IPS-NIHi7 (cell line): ENCODE data around the gene CLDN22.

Experiments
- DNase-seq: peaks from one replicate; pipeline ENCODE4 v3.0.0; 2012; ENCODE audit warnings: mixed read lengths; ENCODE audit errors: extremely low spot score

Gene CLDN22

DNA sequence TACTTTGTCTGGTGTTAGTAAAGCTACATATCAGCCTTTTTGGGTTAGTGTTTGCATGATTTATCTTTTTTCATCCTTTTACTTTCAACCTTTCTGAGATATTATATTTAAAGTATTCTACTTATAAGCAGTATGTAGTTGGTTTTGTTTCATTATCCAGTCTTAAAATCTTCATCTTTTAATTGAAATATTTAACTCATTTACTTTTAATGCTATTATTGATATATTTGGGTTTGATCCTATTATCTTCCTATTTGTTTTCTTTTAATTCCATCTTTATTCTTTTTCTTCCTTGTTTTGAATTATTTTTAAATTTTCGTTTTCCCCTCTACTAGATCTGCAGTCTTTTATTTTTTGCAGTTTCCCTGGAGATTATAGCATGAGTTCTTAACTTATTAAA is 44.0 kb downstream of the CLDN22 start:
- no peak for DNase-seq

GRCh38 chr4:183272384-183272783 is 47.7 kb downstream of the CLDN22 start:
- no peak for DNase-seq

- DNase-seq, result no peak
Measured at GRCh38 chr4:183268556-183268955, 51.5 kb downstream of the CLDN22 start.
